Measurements from ENCODE around the gene TPX2.
"Not testable (repeated sequence)": the region's sequence is repeated elsewhere in the genome, so short reads cannot be mapped to it uniquely, and the experiment has no call there.

Gene TPX2

GRCh38 chr20:31822421-31823330 is 83.6 kb downstream of the TPX2 start:
- DNase-seq (ENCODE audit: low spot score): peak; percentile 92
- peak; percentile 91 for TF ChIP-seq CTCF (IDR thresholded peaks at IDR 0.05; ENCODE audit: extremely low read depth, missing control alignments)

GRCh38 chr20:31823360-31824124 is 84.5 kb downstream of the TPX2 start:
- TF ChIP-seq CTCF (IDR thresholded peaks at IDR 0.05; ENCODE audit: extremely low read depth, missing control alignments): no peak
- DNase-seq (ENCODE audit: low spot score): no peak

- no peak for DNase-seq (ENCODE audit: low spot score)
- no peak for TF ChIP-seq CTCF (IDR thresholded peaks at IDR 0.05; ENCODE audit: extremely low read depth, missing control alignments)
Observed at GRCh38 chr20:31824125-31824485, 85.0 kb downstream of the TPX2 start.

GRCh38 chr20:31824554-31825313 is 85.6 kb downstream of the TPX2 start:
- no peak for DNase-seq (ENCODE audit: low spot score)
- no peak for TF ChIP-seq CTCF (IDR thresholded peaks at IDR 0.05; ENCODE audit: extremely low read depth, missing control alignments)

GRCh38 chr20:31826074-31826473 is 87.0 kb downstream of the TPX2 start:
- no peak for TF ChIP-seq CTCF (IDR thresholded peaks at IDR 0.05; ENCODE audit: extremely low read depth, missing control alignments)
- no peak for DNase-seq (ENCODE audit: low spot score)

- DNase-seq (ENCODE audit: low spot score): no peak
- TF ChIP-seq CTCF (IDR thresholded peaks at IDR 0.05; ENCODE audit: extremely low read depth, missing control alignments): no peak
Observed at GRCh38 chr20:31827059-31827458, 88.0 kb downstream of the TPX2 start.

GRCh38 chr20:31828016-31828415 is 88.9 kb downstream of the TPX2 start:
- not testable (repeated sequence) for DNase-seq (ENCODE audit: low spot score)

Measured in GM20000 (cell line).